Uterus (tissue), 2 donors: ENCODE results near the gene TRIO.

Experiments
- CTCF ChIP-seq, 4 experiments: fragments of 200-600 bp in 2 of 4; fragments of 450-650 bp in 2 of 4; sonication (generic) in 2 of 4; IDR thresholded peaks; one replicate each; pipeline ENCODE4 v1.5.1; 2016 to 2019; ENCODE audit warnings: antibody characterized with exemption in 4 of 4, mild to moderate bottlenecking in 2 of 4, moderate library complexity in 1 of 4
- POLR2A ChIP-seq, 2 donors: fragments of 450-650 bp; IDR thresholded peaks; one replicate each; pipeline ENCODE4 v1.6.1; 2016; ENCODE audit warnings: antibody characterized with exemption in 2 of 2, mild to moderate bottlenecking in 1 of 2, moderate library complexity in 1 of 2

DNA sequence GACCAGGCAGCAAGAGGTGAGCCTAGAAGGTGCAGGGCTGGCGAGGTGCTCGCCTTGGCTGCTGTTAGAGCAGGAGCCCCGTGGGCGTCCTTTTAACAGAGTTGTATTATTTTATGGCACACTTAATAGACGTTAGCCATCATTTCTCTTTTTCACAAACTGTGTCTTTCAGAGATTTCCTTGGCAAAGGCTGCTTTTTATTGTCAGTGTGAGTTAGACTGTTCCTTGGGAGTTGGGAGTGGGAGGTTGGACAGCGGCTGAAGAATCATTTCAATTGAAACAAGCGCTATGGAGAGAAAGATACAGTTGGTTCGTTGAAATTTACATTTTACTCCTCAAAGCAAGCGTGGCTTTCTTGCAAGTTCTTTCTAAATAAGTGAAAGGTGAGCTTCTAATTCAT lies 133.2 kb downstream of the TRIO start:
- TF ChIP-seq CTCF (IDR thresholded peaks at IDR 0.05) (no peak), POLR2A (IDR thresholded peaks at IDR 0.05) (no peak)
